BE2C (cell line): Measurements from ENCODE around the gene ORMDL3.

Experiments
- DNase-seq: peaks from one replicate; pipeline ENCODE4 v3.0.0-alpha.2; 2020
- H3K27me3 ChIP-seq: fragments of 250-450 bp; sonication (Bioruptor Pico); 2 replicates; pipeline ENCODE4 v1.5.1; 2020; ENCODE audit warnings: mild to moderate bottlenecking
- H3K36me3 ChIP-seq: fragments of 250-450 bp; sonication (Bioruptor Pico); 2 replicates; pipeline ENCODE4 v1.5.1; 2020; ENCODE audit warnings: mild to moderate bottlenecking
- H3K4me1 ChIP-seq: fragments of 250-450 bp; sonication (Bioruptor Pico); 2 replicates; pipeline ENCODE4 v1.5.1; 2020
- H3K4me3 ChIP-seq: 2 replicates; pipeline ENCODE4 v1.5.1; 2011; ENCODE audit warnings: low read depth, low read length
- H3K9me3 ChIP-seq: fragments of 250-450 bp; sonication (Bioruptor Pico); 2 replicates; pipeline ENCODE4 v1.5.1; 2020
- TF ChIP-seq, protein P1 (sequence below): IDR thresholded peaks from 2 replicates; pipeline ENCODE4 v1.5.1; 2012; ENCODE audit warnings: mild to moderate bottlenecking, low read depth, low read length

The ORMDL3 gene

GRCh38 chr17:39923836-39924690 lies 3.3 kb downstream of the ORMDL3 start:
- TF ChIP-seq, protein P1, sequence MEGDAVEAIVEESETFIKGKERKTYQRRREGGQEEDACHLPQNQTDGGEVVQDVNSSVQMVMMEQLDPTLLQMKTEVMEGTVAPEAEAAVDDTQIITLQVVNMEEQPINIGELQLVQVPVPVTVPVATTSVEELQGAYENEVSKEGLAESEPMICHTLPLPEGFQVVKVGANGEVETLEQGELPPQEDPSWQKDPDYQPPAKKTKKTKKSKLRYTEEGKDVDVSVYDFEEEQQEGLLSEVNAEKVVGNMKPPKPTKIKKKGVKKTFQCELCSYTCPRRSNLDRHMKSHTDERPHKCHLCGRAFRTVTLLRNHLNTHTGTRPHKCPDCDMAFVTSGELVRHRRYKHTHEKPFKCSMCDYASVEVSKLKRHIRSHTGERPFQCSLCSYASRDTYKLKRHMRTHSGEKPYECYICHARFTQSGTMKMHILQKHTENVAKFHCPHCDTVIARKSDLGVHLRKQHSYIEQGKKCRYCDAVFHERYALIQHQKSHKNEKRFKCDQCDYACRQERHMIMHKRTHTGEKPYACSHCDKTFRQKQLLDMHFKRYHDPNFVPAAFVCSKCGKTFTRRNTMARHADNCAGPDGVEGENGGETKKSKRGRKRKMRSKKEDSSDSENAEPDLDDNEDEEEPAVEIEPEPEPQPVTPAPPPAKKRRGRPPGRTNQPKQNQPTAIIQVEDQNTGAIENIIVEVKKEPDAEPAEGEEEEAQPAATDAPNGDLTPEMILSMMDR = peak; percentile 27; the same call in 1 of the 2 replicates
- DNase-seq = peak; percentile 36
- Histone ChIP-seq H3K27me3 (no peaks in the 10 kb centered on the region), H3K4me1 (peaks cover 20% of the 10 kb centered on the region), H3K4me3 (no peak overlapping the region), H3K36me3 (peaks cover 18% of the 10 kb centered on the region), H3K9me3 (no peaks in the 10 kb centered on the region)

GRCh38 chr17:39923230-39923629 lies 4.2 kb downstream of the ORMDL3 start:
- Histone ChIP-seq H3K4me1 (peaks cover 20% of the 10 kb centered on the region), H3K4me3 (no peak overlapping the region), H3K9me3 (no peaks in the 10 kb centered on the region), H3K36me3 (peaks cover 18% of the 10 kb centered on the region), H3K27me3 (no peaks in the 10 kb centered on the region)
- TF ChIP-seq, protein P1 = no peak
- no peak for DNase-seq

GRCh38 chr17:39922006-39922405 lies 5.4 kb downstream of the ORMDL3 start:
- peaks cover 20% of the 10 kb centered on the region for H3K4me1 ChIP-seq
- no peak for DNase-seq
- TF ChIP-seq, protein P1 = no peak
- peaks cover 18% of the 10 kb centered on the region for H3K36me3 ChIP-seq
- H3K9me3 ChIP-seq = no peaks in the 10 kb centered on the region
- no peaks in the 10 kb centered on the region for H3K27me3 ChIP-seq
- H3K4me3 ChIP-seq = no peak overlapping the region

DNA sequence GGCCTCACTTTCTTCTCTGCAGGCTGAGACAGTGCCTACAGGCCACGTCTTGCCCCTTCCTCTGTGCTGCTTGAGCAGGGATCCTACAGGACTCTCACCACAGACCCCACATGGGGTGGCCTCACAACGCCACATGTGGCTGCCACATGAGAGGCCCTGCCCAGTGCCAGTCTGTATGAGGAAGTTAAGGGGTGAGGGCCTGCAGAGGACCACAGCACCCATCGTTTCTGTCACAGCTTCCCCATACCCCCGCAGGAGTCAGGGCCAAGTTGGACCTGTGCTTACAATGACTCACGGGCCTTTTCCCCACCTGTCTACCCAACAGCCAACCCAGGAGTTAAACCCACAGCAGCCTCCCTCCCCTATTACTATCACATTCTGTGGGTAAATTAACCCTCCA lies 6.1 kb downstream of the ORMDL3 start:
- H3K4me1 ChIP-seq = peaks cover 20% of the 10 kb centered on the region
- H3K27me3 ChIP-seq = no peaks in the 10 kb centered on the region
- DNase-seq = no peak
- TF ChIP-seq, protein P1 = no peak
- H3K9me3 ChIP-seq = no peaks in the 10 kb centered on the region
- H3K4me3 ChIP-seq = no peak overlapping the region
- peaks cover 18% of the 10 kb centered on the region for H3K36me3 ChIP-seq

DNA sequence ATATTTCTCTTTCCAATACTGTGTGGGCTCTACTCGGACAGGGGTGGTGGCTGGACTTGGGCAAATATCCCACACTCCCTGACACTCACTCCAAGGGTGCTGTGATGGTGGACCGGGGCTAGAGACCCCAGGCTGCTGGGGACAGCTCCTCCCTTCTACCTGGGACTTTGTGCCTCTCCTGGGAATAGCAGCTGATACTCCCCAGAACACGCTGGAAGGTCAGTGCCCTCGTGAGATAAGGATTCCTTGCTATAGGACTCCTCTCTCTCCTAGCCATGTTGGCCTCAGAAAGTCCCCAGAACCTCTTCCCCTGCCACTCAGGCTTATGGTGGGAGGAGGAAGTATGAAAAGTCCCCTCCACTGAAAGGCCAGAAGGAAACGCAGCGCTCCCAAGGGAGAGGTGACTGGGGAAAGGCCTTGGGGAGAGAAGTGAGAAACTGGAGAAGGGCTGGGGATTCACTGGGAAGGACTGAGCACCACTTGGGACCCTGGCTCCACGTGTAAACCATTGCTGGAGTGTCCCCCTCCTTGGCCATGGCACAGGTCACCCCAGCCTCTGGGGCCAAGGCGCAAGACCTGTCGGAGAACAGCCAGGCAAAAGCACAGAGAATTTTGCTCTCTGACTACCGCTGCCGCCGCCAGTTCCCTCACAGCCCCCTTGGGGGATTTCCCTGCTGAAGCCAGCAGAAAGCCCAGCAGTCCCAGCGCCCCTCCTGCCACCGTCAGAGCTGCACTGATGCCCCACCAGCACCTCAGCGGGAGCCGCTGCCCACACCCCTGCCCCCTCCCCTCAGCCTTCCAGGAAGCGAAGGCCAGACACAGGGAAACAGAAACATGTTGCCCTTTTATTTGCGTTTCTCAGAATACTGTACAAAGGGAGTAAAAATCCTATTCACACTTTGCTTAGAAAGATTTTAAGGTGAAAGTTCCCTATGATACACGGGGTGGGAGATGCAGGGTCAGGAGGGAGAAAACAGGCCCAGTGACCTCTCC lies 6.9 kb downstream of the ORMDL3 start:
- no peak overlapping the region for H3K4me3 ChIP-seq
- no peaks in the 10 kb centered on the region for H3K27me3 ChIP-seq
- peaks cover 12% of the 10 kb centered on the region for H3K4me1 ChIP-seq
- DNase-seq = peak; percentile 23
- TF ChIP-seq, protein P1 = no peak
- peaks cover 18% of the 10 kb centered on the region for H3K36me3 ChIP-seq
- H3K9me3 ChIP-seq = no peaks in the 10 kb centered on the region
